DND-41 (cell line): Measurements from ENCODE around the gene MLF2.

Experiments
- CTCF ChIP-seq: IDR thresholded peaks from 2 replicates; pipeline ENCODE4 v1.5.1; 2012; ENCODE audit warnings: borderline replicate concordance, low read length, moderate library complexity, mild to moderate bottlenecking; ENCODE audit not compliant: poor library complexity, severe bottlenecking; ENCODE audit errors: extremely low read depth
- EZH2 ChIP-seq: IDR thresholded peaks from 3 replicates; pipeline ENCODE4 v1.6.1; 2012; ENCODE audit warnings: borderline replicate concordance, low read depth, mild to moderate bottlenecking, moderate library complexity, low read length, inconsistent platforms; ENCODE audit not compliant: severe bottlenecking

GRCh38 chr12:6759741-6760140, 6.8 kb upstream of the MLF2 start:
- TF ChIP-seq CTCF: no peak
- TF ChIP-seq EZH2: no peak
